ENCODE results near the gene CACNA1D.
"Not testable (repeated sequence)": the region's sequence is repeated elsewhere in the genome, so short reads cannot be mapped to it uniquely, and the experiment has no call there.

Gene CACNA1D

DNA sequence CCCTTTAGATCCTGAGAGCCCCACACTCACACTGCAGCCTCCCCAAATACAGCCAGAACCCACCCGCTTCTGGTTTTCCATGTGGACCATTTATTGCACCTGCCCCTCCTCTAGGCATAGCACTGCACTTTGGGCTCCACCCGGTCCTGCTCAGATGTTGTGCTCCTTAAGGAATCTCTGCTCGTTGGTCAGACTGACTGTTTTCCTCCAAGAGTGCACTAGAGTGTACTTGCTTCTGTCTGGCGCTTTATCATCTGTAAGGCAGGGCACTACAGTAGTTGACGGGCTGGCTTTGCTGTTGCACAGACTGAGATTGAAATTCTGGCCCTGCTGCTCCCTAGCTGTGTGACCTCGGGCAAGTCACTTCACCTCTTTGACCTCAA lies 124.1 kb downstream of the CACNA1D start:
- no peak for DNase-seq

GRCh38 chr3:53618936-53619335 lies 124.5 kb downstream of the CACNA1D start:
- no peak for DNase-seq

GRCh38 chr3:53624061-53624857 lies 129.8 kb downstream of the CACNA1D start:
- no peak for DNase-seq

GRCh38 chr3:53626876-53627275 lies 132.5 kb downstream of the CACNA1D start:
- no peak for DNase-seq

DNA sequence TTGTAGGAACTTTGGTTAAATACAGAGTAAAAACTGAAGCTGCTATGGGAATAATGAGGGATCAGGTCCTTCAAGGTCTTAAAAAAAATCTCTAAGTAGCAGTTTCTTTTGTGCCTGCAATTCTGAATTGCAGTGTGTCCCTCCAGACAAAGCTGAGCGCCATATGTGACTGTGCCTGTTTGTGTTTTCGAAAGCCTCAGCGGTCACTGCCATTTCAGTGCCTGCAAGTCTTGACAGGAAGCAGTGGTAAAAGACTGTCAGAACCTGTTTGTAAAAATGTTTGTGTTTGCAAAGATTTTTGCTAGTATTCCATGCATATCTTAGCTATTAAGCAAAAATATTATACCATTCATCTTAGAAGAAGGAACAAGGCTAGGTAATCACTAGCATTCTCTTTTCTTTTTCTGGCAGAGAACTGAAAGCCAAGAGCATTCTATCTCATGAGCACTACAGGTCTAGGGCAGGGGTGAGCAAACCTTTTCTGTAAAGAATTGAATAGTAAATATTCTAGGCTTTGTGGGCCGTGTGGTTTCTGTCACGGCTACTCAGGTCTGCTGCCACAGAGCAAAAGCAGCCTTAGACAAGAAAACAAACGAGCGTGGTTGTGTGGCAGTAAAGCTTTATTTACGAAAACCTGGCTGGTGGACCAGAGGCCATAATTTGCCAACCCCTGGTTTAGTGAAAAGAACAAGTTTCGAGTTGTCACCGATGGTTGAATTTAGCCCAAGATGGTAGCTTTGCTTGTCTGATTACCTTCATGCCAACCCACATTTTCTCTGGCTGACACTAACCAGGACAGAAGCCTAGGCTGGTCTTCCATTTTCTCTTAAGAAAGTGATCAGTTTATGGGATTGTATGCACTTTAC lies 134.4 kb downstream of the CACNA1D start:
- DNase-seq: no peak

GRCh38 chr3:53629402-53629723 lies 135.0 kb downstream of the CACNA1D start:
- DNase-seq: no peak

- no peak for DNase-seq
These were observed 136.1 kb downstream of the CACNA1D start for GRCh38 chr3:53630547-53630946.

- DNase-seq: no peak
These were observed 138.9 kb downstream of the CACNA1D start for GRCh38 chr3:53633197-53633787.

- no peak for DNase-seq
These were observed 140.6 kb downstream of the CACNA1D start for GRCh38 chr3:53635041-53635440.

DNA sequence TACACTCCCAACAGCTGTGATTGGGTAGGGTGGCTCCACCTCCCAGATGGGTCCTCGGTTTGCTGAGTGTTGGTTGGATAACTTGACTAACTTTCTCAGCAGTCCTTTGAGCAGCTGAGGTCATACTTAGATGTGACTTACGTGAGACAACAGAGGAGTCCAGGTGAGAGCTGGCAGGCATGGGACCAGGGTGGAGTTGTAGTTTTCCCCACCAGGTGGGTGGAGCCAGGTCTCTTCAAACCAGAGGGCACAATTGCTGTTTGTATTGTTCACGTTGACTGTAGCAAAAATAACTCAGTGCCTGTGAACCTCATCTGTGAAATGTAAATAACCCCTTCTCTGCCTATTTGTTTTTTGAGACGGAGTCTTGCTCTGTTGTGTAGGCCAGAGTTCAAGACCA lies 144.4 kb downstream of the CACNA1D start:
- not testable (repeated sequence) for DNase-seq

DNA sequence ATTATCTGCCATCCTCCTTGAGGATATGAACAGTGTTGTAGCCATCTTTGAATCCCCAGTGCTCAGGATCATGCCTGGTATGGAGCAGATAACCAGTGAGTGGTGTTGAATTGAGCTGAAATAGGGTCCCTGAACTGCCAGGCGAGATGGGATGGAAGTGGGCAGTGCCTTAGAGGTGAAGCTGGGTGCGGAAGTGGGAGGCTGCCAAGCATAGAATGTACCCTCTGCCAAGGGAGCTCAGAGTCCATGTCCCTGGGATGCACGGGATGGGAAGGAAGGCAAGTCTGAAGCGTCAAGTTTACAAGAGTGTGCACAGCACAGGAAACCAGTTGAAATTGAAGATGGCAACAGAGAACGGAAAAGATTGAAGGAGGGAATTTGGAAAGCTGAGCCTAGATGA lies 147.0 kb downstream of the CACNA1D start:
- DNase-seq: no peak

DNA sequence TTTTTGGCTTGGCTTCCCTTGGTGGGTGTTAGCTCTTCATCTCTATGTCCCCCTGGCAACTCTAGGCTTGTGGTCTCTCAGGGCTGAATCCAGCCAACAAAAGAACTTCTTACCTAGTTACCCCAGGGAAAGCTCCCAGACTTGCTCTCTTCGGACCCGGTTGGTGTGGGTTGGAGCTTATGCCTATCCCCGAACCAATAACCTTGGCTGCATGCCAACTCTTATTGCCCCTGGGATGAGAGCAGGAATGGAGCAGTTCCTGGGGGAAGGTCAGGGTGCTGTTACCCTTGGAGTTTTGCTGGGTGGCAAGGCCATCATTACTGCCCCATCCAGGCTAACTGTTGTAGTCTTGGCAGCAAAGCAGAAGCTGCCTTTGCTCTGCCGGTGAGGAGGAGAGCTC lies 147.8 kb downstream of the CACNA1D start:
- DNase-seq: no peak

DNA sequence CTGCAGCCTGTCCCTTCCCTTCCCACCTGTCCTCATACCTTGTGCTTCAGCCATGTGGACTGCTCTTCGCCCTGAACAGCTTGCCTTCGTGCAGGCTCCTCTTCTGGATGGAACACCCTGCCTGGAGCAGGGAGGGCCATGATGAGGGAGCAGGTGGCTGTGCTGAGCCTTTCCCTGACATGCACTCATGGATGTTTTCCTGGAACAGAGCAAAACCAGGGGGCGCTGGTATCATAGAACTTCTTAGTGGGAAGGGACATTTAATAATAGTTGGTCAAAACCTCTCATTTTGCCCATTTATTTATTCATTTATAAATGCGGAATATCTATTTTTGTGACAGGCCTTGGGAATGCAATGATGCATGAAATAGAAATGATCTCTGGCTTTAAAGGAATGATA lies 149.3 kb downstream of the CACNA1D start:
- no peak for DNase-seq

- DNase-seq: no peak
These were observed 151.3 kb downstream of the CACNA1D start for GRCh38 chr3:53645754-53646153.

- no peak for DNase-seq
These were observed 152.3 kb downstream of the CACNA1D start for GRCh38 chr3:53646723-53647122.

- no peak for DNase-seq
These were observed 155.4 kb downstream of the CACNA1D start for GRCh38 chr3:53649816-53650215.

DNA sequence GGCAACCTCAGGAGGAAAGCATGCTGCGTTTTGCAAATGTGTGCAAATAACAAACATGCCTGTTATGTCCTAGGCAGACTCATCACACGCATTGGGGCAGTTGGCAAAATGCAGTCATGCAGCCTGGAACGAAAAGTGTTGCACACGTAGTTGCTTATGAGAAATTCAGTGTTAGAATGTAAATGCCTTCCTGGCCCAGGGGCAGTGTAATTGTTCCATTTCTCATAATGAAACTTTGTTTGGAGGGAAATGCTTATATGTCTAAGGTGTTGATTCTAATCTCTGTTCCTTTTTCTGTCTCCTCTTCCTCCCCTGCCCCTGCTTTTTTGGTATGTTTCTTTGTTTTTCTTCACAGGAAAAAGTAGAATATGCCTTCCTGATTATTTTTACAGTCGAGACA lies 156.0 kb downstream of the CACNA1D start:
- DNase-seq: no peak

- DNase-seq: no peak
These were observed 156.7 kb downstream of the CACNA1D start for GRCh38 chr3:53650928-53651661.

DNA sequence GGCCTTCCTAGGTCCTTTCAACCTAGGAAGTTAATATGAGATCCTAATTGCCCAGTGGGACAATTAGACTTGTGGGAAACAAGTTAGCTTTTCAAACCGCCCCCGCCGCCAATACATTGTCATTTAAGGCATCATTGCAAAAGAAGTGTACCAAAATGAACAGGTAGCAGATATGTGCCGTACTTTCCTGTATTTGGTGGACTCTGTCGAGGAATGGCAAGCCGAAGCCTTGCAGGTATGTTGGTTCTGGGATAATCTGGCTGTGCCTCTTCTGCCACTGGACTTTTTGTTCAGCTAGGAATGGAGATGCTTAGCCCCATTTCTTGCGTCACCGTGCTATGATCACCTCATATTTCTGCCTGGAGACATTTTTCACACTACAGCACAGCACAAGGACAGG lies 157.5 kb downstream of the CACNA1D start:
- no peak for DNase-seq

DNA sequence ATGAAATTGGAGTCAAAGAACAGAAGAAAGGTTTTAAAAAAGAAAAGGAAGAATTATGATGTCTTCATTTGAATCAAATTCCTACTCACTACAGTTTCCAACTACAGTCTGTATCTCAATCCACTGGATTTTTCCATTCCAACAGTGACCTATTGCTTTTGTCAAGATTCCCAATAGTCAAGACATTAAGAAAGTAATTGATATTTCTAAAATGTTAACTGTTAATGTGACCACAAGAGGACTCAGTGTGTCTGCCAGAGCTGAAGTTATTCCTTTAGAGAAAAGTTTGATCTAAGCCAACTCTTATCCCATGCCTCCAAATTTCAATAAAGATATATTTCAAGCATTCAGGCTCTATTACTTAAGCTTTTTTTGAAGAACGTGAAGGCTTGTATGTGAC lies 163.2 kb downstream of the CACNA1D start:
- DNase-seq: no peak

- no peak for DNase-seq
These were observed 164.3 kb downstream of the CACNA1D start for GRCh38 chr3:53658613-53659193.

DNA sequence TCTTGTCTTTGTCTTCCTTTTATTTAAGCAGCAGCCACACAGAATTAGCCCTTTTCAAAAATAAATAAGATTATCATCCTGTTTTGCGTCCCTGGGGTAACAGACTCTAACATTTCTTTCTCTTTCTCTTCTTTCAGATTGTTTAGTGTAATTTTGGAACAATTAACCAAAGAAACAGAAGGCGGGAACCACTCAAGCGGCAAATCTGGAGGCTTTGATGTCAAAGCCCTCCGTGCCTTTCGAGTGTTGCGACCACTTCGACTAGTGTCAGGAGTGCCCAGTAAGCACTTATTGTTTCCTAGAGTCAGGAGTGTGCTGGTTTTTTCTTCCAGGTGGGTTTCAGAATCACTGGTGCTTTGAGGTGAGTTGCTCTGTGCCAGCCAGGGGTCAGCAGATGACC lies 165.6 kb downstream of the CACNA1D start:
- DNase-seq: no peak

GRCh38 chr3:53661480-53661879 lies 167.1 kb downstream of the CACNA1D start:
- DNase-seq: no peak

Measured in NCI-H446 (cell line).